ENCODE results near the gene CCNDBP1.

DNA sequence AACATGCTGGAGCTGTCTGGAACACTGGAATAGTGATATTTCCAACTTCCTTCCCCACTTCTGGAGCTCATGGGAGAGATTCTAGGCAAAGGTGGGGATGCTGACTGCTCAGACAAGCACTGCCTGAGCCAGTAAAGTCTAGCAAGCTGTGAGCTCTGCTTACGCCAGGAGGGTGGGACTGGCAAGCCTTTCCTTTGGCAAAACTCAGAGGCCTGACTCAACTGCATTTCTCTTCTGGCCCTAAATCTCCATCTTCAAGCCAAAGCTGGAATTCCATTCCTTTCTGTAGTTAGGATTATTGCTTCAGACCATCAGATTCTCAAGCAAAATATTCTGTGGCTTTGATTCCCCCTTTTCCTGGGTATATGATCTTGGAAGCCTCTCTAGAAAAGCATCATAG is 55.9 kb downstream of the CCNDBP1 start:
- TF ChIP-seq CTCF (IDR thresholded peaks at IDR 0.05) = no peak
- TF ChIP-seq POLR2A (IDR thresholded peaks at IDR 0.05) = no peak

Data from testis (tissue), 2 donors.